ENCODE data around the gene WDR1. TPM values are rescaled to one million over a fixed set of nuclear protein-coding genes. Genes with fewer than 3 reads are reported as not detected.

WDR1 gene
- total RNA-seq, 2 donors from 2014 or later, result 437 to 476 TPM

DNA sequence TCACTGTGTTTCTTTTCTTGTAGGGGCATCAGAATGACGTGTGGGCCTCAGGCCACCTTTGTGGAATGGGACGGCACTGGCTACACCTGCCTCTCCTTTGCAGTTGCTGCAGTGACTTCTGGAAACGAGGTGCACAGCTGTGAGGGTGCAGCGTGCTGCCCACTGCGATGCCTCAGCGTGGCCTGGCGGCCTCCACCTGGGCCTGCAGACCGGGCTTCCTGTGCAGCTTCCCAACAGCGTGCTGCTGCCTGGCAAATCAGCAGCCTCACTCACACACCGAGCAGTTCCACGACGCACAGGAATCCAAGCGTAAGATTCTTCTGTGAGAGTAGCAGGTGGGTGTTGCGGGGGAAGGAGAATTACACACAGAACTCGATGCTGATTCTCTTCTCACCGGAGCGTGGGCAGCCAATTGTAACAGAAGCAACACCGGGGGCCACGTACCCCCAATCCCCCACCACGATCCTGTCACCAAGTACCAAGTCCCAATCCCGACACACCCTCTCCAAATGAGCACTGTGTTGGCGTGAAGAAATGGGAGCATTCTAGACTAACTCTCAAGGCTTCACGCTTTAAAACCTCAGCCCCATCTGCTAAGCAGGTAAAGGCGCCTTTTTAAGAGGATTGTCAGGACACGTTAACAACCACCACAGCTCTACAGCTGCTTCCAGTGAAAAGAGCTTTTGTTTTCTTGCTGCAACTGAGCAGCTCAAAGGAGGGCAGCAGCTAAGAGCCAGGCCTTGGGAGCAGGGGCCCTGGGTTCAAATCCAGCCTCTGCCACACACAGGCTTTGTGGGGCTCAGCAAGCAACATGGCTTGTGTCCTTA lies 16.9 kb downstream of the WDR1 start:
- Histone ChIP-seq H3K4me1 (peaks cover 5% of the 10 kb centered on the region), H3K36me3 (peaks cover 9% of the 10 kb centered on the region), H3K4me3 (no peak overlapping the region), H3K9ac (ENCODE audit: low read depth in 2 of 2, low read length in 2 of 2) (no peak overlapping the region), H3K27me3 (no peaks in the 10 kb centered on the region), H3K9me3 (no peaks in the 10 kb centered on the region), H3K27ac (no peak overlapping the region)
- intact Hi-C loops (cut with DNase I), result no loop called here
- TF ChIP-seq, protein P1, sequence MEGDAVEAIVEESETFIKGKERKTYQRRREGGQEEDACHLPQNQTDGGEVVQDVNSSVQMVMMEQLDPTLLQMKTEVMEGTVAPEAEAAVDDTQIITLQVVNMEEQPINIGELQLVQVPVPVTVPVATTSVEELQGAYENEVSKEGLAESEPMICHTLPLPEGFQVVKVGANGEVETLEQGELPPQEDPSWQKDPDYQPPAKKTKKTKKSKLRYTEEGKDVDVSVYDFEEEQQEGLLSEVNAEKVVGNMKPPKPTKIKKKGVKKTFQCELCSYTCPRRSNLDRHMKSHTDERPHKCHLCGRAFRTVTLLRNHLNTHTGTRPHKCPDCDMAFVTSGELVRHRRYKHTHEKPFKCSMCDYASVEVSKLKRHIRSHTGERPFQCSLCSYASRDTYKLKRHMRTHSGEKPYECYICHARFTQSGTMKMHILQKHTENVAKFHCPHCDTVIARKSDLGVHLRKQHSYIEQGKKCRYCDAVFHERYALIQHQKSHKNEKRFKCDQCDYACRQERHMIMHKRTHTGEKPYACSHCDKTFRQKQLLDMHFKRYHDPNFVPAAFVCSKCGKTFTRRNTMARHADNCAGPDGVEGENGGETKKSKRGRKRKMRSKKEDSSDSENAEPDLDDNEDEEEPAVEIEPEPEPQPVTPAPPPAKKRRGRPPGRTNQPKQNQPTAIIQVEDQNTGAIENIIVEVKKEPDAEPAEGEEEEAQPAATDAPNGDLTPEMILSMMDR (IDR thresholded peaks at IDR 0.05), result no peak
- no peak for DNase-seq

DNA sequence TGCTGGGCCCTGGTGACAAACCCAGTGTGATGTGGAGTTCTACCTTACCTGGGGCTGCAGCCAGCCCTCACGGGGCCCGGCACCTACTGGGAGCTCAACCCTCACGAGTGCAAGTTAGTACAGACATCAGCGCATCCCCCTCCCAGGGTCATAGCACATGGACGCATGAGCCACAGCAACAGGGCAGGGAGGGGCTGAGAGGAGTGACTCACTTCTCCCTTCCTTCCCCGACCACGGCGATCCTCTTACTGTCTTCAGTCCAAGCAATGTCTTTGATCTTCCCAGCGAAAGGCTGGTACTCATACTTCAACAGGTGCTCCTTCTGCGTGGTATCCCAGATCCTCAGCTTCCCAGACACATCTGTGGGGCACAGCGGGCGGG lies 17.8 kb downstream of the WDR1 start:
- no peak overlapping the region for H3K27ac ChIP-seq
- no peak for DNase-seq
- no peak overlapping the region for H3K4me3 ChIP-seq
- H3K9me3 ChIP-seq, result no peaks in the 10 kb centered on the region
- no peaks in the 10 kb centered on the region for H3K27me3 ChIP-seq
- H3K4me1 ChIP-seq, result peaks cover 5% of the 10 kb centered on the region
- no peak overlapping the region for H3K9ac ChIP-seq (ENCODE audit: low read depth in 2 of 2, low read length in 2 of 2)
- peaks cover 9% of the 10 kb centered on the region for H3K36me3 ChIP-seq
- intact Hi-C loops (cut with DNase I), result no loop called here
- TF ChIP-seq, protein P1 (IDR thresholded peaks at IDR 0.05), result no peak

DNA sequence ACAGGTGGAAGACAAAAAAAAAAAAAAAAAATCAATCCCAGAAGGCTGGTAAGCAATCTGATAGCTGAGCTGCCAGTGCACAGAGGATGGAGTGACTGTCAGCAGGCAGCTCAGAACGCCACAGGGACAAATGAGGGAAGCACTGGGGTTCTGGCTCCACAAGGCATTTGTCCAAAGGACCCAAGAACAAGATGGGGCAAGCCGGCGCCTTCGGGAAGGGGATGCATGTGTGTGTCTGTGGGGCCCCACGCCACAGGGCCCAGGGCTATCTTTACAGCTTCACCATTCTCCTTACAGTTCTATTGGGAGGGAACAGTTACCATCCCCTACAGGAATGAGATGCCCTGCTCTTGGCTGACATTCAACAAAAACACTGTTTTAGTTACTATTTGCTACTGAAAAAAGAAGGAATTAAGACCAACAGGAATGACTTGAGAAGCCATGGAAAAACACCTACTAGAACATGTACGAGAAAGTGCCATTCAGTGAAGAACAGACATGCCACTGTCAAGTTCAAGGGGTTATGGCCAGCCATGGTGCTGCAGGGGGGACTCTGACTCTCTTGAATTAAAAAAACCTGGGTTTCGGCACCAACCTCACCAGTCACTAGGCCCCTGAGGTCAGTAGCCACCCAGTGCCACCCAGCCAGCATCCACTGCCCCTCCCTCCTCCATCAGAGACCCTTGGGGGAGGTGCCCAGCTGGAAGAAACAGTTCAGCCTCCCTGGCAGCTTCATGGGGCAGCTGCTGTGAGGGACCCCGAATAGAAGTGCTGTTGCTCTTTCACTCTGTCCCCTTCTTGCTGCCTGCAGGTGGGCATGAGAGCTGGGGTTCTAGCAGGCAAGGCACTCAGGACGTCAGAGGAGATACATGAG lies 18.5 kb downstream of the WDR1 start:
- TF ChIP-seq, protein P1 (IDR thresholded peaks at IDR 0.05), result no peak
- intact Hi-C loops (cut with DNase I), result no loop called here
- Histone ChIP-seq H3K4me1 (peaks cover 11% of the 10 kb centered on the region), H3K9ac (ENCODE audit: low read depth in 2 of 2, low read length in 2 of 2) (no peak overlapping the region), H3K27me3 (no peaks in the 10 kb centered on the region), H3K4me3 (no peak overlapping the region), H3K9me3 (no peaks in the 10 kb centered on the region), H3K36me3 (peaks cover 9% of the 10 kb centered on the region), H3K27ac (no peak overlapping the region)
- DNase-seq, result no peak

DNA sequence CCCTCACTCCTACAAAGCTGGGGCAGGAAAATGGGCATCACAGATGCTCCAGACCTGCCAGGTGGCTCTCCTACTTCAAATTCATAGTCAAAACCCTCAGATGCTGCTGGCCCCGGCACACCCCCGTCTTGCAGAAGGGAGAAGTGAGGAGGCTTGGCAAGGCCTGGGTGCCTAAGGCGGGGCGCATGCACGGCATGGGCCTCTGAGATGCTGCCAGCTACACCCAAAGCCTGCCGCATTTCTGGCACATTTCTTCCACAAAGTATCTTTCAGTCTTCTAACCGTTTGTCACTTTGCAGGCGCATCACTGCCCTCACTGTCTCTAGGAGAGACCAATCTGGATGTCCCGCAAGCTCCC lies 19.6 kb downstream of the WDR1 start:
- TF ChIP-seq, protein P1 (IDR thresholded peaks at IDR 0.05), result no peak
- peak overlapping the region; percentile 53 for H3K27ac ChIP-seq
- H3K4me3 ChIP-seq, result no peak overlapping the region
- peaks cover 13% of the 10 kb centered on the region for H3K4me1 ChIP-seq
- no peak for DNase-seq
- H3K27me3 ChIP-seq, result no peaks in the 10 kb centered on the region
- intact Hi-C loops (cut with DNase I), result no loop called here
- peaks cover 13% of the 10 kb centered on the region for H3K36me3 ChIP-seq
- no peak overlapping the region for H3K9ac ChIP-seq (ENCODE audit: low read depth in 2 of 2, low read length in 2 of 2)
- no peaks in the 10 kb centered on the region for H3K9me3 ChIP-seq

DNA sequence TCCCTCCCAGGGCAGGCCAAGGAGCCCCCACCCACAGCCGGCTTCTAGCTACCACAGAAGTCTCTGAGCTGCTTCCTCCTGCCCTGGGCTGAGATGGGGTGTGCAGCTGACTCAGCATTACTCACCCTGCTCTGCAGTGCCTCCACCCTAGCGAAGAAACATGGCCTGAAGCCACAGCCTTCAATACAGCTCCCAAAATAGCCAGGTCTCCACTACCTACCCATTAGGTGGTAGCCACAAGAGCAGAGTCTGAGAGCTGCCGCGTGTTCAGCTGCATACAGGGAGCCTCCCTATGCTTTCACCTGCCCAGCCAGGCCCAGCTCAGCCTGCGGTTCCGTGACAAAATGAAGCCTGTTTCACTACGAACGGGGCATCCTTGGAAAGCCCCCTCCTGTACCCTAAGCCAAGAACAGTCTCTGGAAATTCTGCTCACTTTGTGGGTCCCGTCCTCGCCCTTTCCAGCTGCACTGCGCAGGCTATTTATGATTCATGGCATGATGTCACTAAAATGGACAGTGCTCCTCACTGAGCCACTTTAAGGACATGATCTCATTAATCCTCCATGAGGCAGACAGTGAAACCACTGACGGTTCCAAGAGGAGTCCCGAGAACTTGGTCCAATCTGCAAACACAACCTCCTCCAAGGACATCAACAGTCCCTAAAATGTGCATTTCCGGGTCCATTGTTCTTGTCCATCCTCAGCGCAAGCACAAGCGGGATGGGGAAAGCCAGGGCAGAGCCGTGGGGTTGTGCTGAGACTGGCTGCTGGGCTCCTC lies 20.2 kb downstream of the WDR1 start:
- Histone ChIP-seq H3K4me1 (peaks cover 13% of the 10 kb centered on the region), H3K27me3 (no peaks in the 10 kb centered on the region), H3K9ac (ENCODE audit: low read depth in 2 of 2, low read length in 2 of 2) (peak overlapping the region in 1 of 2 donors; percentile 16), H3K36me3 (peaks cover 19% of the 10 kb centered on the region), H3K9me3 (no peaks in the 10 kb centered on the region), H3K4me3 (no peak overlapping the region), H3K27ac (peak overlapping the region; percentile 53)
- TF ChIP-seq, protein P1 (IDR thresholded peaks at IDR 0.05), result no peak
- DNase-seq, result peak; percentile 60
- intact Hi-C loops (cut with DNase I), result no loop called here

Data from colonic mucosa (tissue), 4 donors.